GM12873 (cell line): ENCODE measurements around the gene E2F6.

Experiments
- CTCF ChIP-seq: IDR thresholded peaks from 2 replicates; pipeline ENCODE4 v1.5.1; 2012; ENCODE audit warnings: low read depth, mild to moderate bottlenecking, moderate library complexity, low read length, control low read depth; ENCODE audit not compliant: insufficient read depth; ENCODE audit errors: missing control alignments

Gene E2F6

GRCh38 chr2:11466307-11467128 lies 557 bp upstream of the E2F6 start:
- no peak for TF ChIP-seq CTCF

GRCh38 chr2:11465110-11465484 lies 864 bp downstream of the E2F6 start:
- no peak for TF ChIP-seq CTCF

- TF ChIP-seq CTCF: no peak
Observed at GRCh38 chr2:11459816-11460215, 6.1 kb downstream of the E2F6 start.

- TF ChIP-seq CTCF: no peak
Observed at GRCh38 chr2:11458753-11459152, 7.2 kb downstream of the E2F6 start.

GRCh38 chr2:11457935-11458334 lies 8.0 kb downstream of the E2F6 start:
- TF ChIP-seq CTCF: no peak

GRCh38 chr2:11456251-11456650 lies 9.7 kb downstream of the E2F6 start:
- TF ChIP-seq CTCF: no peak

- no peak for TF ChIP-seq CTCF
Observed at GRCh38 chr2:11454824-11455223, 11.1 kb downstream of the E2F6 start.
